ENCODE data around the gene RNF157.
"Not testable (repeated sequence)": the region's sequence is repeated elsewhere in the genome, so short reads cannot be mapped to it uniquely, and the experiment has no call there.

RNF157 gene

DNA sequence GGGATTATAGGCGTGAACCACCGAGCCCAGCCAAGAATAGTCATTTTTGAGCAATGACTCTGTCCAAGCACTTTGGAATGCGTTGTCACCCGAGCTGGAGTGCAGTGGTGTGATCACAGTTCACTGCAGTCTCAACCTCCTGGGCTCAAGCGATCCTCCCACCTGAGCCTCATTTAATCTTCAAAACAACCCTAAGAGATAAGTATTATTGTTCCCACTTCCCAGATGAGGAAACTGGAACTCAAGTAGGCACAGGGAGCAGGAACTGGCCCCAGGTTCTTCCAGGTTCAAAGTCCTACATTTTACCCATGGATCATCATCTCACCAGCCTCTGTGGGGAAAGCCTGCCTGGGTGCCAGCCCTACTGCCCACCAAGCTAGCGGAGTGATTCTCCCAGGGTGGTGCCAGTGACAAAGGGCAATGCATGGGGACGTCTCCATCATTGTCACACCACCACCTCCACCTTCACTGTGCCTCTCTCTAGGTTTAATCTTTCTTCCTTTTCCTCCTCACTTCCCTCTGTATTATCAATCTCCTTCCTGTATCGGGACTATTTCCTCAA lies 11.3 kb upstream of the RNF157 start:
- no peaks in the 10 kb centered on the region for H3K36me3 Mint-ChIP-seq
- H3K4me3 Mint-ChIP-seq, result peak overlapping the region; percentile 63
- H3K27ac Mint-ChIP-seq, result peak overlapping the region; percentile 91
- H3K4me1 Mint-ChIP-seq (ENCODE audit: low read depth), result peaks cover 58% of the 10 kb centered on the region
- no peaks in the 10 kb centered on the region for H3K9me3 Mint-ChIP-seq (ENCODE audit: low read depth)
- H3K27me3 Mint-ChIP-seq, result no peaks in the 10 kb centered on the region

DNA sequence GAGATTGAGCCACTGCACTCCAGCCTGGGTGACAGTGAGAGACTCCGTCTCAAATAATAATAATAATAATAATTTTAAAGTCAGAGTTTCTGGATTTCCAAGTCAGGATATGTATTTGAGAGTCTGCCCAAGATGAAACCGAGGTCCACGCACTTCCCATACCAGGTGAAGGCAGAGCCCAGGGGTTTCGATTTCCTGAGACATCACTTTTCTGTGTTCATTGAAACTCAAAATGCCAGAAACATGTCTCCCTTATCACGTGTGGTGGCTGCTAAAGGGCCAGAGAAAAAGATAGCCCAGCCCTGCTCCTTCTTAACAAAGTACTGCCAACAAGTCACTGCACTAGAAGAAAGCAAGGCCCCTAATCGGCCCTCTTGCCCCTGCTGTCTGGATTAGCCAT lies 9.8 kb upstream of the RNF157 start:
- H3K9me3 Mint-ChIP-seq (ENCODE audit: low read depth), result no peaks in the 10 kb centered on the region
- H3K36me3 Mint-ChIP-seq, result no peaks in the 10 kb centered on the region
- H3K27ac Mint-ChIP-seq, result no peak overlapping the region
- no peak overlapping the region for H3K4me3 Mint-ChIP-seq
- H3K4me1 Mint-ChIP-seq (ENCODE audit: low read depth), result peaks cover 55% of the 10 kb centered on the region
- H3K27me3 Mint-ChIP-seq, result no peaks in the 10 kb centered on the region

DNA sequence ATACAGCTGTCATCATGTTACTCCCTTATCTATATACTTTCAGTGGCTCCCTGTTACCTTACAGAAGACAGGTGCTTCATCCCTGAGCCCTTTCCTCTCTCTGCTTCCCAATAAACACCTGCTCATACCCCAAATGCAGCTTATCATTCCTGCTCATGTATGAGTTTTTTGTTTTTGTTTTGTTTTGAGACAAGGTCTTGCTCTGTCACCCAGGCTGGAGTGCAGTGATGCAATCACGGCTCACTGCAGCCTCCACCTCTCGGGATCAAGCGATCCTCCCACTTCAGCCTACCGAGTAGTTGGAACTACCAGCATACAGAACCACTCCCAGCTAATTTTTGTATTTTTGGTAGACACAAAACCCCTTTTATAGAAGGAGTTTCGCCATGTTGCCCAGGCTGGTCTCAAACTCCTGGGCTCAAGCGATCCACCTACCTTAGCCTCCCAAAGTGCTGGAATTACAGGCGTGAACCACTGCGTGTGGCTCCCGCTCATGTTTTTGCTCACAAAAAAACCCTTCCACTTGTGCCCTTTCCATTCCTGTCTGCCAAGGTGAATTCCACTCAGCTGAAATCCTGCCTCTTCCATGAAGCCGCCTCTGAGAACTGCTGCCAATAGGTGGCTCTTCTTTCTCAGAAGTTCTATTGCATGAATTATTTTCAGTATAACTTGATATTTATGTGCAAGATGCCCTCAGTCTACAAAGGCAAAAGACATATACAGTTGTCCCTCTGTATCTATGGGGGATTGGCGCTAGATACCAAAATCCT lies 7.9 kb upstream of the RNF157 start:
- H3K4me3 Mint-ChIP-seq, result no peak overlapping the region
- peak overlapping the region; percentile 46 for H3K27ac Mint-ChIP-seq
- no peaks in the 10 kb centered on the region for H3K36me3 Mint-ChIP-seq
- H3K9me3 Mint-ChIP-seq (ENCODE audit: low read depth), result no peaks in the 10 kb centered on the region
- no peaks in the 10 kb centered on the region for H3K27me3 Mint-ChIP-seq
- peaks cover 66% of the 10 kb centered on the region for H3K4me1 Mint-ChIP-seq (ENCODE audit: low read depth)

DNA sequence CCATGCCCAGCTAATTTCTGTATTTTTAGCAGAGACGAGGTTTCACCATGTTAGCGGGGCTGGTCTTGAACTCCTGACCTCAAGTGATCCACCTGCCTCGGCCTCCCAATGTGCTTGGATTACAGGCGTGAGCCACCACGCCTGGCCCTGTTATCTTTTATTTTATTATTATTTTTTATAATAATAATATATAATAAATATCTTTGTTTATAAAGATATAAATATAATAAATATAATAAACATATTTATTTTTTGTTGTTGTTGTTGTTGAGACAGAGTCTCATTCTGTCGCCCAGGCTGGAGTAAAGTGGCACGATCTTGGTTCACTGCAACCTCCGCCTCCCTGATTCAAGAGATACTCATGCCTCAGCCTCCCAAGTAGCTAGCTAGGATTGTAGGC lies 7.0 kb upstream of the RNF157 start:
- no peaks in the 10 kb centered on the region for H3K9me3 Mint-ChIP-seq (ENCODE audit: low read depth)
- H3K27me3 Mint-ChIP-seq, result no peaks in the 10 kb centered on the region
- no peaks in the 10 kb centered on the region for H3K36me3 Mint-ChIP-seq
- no peak overlapping the region for H3K27ac Mint-ChIP-seq
- no peak overlapping the region for H3K4me3 Mint-ChIP-seq
- H3K4me1 Mint-ChIP-seq (ENCODE audit: low read depth), result peaks cover 65% of the 10 kb centered on the region

DNA sequence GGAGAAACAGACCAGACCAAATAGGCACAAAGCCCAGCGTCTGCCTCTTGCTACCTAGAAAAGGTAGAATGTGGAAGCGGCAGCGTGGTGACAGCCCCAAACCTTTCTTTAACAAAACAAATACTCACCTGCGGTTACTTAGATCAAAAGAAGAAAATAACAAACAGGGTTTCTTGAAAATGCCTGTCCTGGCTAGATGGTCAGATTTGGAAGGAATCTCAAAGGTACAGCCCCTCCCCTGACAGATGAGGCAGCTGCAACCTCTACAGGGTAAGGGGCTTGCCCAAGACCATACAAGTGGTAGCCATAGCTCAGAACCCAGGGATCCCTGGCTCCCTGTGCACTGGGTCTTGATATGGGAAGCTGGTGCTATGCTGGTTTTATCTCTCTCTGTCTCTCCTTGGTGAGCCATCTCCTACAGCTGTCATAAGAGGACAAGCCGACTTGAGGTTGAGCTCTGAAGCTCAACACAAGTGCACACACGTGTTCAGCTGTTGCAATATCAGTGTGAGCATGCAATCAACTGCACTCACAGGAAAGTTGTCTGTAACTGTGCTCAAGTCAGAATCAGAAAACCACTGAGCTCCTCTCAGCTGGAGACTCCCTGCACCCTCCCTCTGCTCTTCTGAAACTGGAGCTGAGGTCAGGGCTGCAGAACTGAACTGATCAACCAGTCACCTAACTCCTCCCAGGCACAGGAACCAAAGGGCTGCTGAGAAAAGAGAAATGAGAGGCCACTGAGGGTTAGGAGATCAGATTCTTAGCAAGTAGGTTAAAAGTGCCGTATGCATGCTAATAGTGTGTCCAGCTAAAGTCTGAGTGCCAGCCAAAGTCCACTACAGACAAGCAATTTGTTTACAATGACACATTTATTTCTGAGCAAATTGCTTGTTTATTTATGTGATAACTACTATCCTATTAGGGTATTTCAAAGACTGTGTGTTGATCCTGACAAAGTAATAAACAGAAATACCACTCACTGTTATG lies 6.1 kb upstream of the RNF157 start:
- Mint-ChIP-seq H3K4me3 (peak overlapping the region; percentile 62), H3K27me3 (no peaks in the 10 kb centered on the region), H3K4me1 (ENCODE audit: low read depth) (peaks cover 60% of the 10 kb centered on the region), H3K9me3 (ENCODE audit: low read depth) (no peaks in the 10 kb centered on the region), H3K36me3 (no peaks in the 10 kb centered on the region), H3K27ac (peak overlapping the region; percentile 92)

DNA sequence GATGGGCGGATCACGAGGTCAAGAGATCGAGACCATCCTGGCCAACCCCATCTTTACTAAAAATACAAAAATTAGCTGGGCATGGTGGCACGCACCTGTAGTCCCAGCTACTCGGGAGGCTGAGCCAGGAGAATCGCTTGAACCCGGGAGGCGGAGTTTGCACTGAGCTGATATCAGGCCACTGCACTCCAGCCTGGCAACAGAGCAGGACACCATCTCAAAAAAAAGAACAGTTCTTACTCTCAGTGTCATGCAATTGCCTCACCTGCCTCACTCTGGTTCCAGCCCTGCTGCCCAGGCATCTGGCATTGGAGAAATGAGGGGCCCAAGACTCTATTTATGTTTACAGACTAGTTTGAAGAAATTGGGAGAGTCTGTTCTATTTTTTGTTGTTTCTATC lies 4.4 kb upstream of the RNF157 start:
- H3K4me3 Mint-ChIP-seq; H3K9me3 Mint-ChIP-seq (ENCODE audit: low read depth); H3K27me3 Mint-ChIP-seq; H3K36me3 Mint-ChIP-seq: not testable (repeated sequence)
- H3K27ac Mint-ChIP-seq, result peak overlapping the region; percentile 46
- H3K4me1 Mint-ChIP-seq (ENCODE audit: low read depth), result peaks cover 64% of the 10 kb centered on the region

DNA sequence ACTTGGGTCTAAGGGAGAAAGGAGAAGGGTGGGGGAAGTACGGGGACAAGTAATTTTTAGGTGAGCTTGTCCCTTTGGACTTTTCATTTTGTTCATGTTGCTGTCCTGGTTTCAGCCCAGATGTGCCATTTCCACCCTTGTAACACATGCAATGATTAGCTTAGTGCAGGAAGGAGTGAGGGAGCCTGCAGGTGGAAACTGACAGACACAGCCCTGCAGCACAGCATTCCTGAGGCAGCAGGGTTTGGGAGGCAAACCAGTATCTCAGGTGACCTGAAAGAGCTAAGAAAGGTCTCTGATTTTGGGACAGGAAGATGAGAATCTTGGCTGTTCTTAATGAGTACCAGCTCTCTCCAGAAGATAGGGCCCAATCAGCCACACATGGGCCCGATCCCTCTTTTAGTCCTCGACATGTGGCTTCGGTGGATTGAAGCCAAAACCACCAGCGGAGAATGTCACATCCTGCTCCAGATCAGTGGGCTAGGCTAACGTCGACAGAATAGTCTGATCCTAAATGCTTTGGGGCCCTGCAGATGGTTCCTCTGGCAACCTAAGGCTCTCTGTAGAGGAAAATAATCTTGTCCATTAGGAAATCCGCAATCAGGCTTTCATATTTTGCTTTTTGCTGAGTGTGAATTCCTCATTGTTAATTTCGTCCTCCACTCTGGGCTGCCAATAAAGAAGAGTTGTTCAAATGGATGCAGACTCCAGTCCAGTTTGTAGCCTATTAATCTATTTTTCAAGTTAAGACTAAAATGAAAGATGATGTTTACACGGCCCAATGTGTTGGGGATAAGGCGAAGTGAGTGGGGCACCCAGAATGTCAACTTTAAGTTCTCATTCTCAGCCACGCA lies 3.8 kb upstream of the RNF157 start:
- H3K9me3 Mint-ChIP-seq (ENCODE audit: low read depth), result no peaks in the 10 kb centered on the region
- H3K4me1 Mint-ChIP-seq (ENCODE audit: low read depth), result peaks cover 66% of the 10 kb centered on the region
- no peaks in the 10 kb centered on the region for H3K27me3 Mint-ChIP-seq
- no peaks in the 10 kb centered on the region for H3K36me3 Mint-ChIP-seq
- H3K4me3 Mint-ChIP-seq, result peak overlapping the region; percentile 46
- H3K27ac Mint-ChIP-seq, result peak overlapping the region; percentile 46

DNA sequence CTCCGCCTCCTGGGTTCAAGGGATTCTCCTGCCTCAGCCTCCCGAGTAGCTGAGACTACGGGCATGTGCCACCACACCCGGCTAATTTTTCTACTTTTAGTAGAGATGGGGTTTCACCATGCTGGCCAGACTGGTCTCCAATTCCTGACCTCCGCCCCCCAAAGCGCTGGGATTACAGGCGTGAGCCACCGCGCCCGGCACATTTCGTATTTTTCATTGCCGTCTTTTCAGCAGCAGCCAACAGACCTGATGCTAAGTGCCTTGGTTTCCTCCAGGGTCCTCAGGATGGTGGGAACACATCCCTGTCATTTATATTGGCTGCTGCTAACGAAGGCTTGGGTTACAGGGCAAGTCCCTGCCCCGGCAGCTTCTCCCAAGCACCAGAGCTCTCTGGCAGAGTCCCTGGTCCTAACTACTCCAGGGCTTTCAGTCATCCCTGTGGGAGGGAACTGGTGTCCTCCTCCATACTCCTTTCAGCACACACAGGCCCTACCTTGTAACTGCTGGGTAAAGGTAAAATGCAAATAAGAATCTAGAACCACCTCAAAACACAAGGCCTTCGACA lies 1.5 kb upstream of the RNF157 start:
- Mint-ChIP-seq H3K36me3 (peaks cover under 1% of the 10 kb centered on the region), H3K4me1 (ENCODE audit: low read depth) (peaks cover 71% of the 10 kb centered on the region), H3K27me3 (no peaks in the 10 kb centered on the region), H3K4me3 (peak overlapping the region; percentile 94), H3K27ac (peak overlapping the region; percentile 96), H3K9me3 (ENCODE audit: low read depth) (no peaks in the 10 kb centered on the region)

DNA sequence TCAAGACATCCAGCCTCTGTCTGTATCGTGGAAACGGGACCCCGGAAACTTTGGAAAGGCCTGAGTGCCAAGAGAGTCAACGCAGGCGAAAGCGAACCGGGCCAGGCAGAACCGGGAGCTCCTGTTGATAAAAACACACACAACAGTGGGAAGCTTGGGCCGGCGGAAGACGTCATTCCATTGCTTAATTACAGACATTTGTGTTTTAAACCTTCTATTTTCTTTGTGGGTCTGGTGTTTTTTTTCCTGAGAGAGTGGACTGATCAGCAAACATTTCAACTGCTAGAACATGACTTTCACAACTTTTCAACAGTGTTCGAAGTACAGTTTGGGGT lies 878 bp upstream of the RNF157 start:
- peak overlapping the region; percentile 94 for H3K4me3 Mint-ChIP-seq
- no peaks in the 10 kb centered on the region for H3K9me3 Mint-ChIP-seq (ENCODE audit: low read depth)
- H3K27me3 Mint-ChIP-seq, result no peaks in the 10 kb centered on the region
- H3K27ac Mint-ChIP-seq, result peak overlapping the region; percentile 96
- H3K4me1 Mint-ChIP-seq (ENCODE audit: low read depth), result peaks cover 65% of the 10 kb centered on the region
- peaks cover 2% of the 10 kb centered on the region for H3K36me3 Mint-ChIP-seq

DNA sequence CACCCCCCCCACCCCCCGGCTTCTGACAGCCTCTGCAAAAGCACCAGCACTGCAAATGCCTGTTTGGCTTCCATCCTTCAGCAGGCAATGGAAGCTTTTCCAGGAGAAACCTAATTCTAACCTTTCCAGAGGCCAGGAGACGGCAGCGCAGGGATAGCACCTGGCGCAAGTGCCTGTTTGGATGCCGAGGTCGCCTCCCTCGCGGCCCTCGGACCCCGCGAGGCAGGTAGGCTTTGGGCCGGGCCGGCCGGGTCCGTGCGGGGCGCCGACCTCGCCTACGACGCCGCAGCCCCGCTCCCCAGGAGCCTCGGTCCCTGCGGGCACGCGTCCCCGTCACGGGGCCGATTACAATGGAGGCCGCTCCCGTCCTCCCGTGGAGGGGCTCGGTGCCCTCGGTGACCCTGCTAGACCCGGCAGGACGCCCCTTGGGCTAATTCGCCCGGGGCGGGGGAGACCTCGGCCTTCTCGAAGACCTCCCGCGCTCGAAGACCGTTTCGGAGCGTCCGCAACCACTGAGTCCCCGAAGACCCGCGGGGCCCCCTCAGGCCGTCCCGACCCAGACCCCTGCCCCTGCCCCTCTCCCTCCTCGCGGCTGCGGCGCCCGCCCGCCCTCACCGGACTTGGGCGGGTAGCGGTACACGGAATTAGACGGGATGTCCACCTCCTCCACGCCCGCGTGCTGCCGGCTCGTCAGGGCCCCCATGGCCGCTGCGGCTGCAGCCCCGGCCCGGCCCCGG lies 587 bp downstream of the RNF157 start:
- Mint-ChIP-seq H3K9me3 (ENCODE audit: low read depth) (no peaks in the 10 kb centered on the region), H3K27ac (peak overlapping the region; percentile 86), H3K27me3 (no peaks in the 10 kb centered on the region), H3K36me3 (peaks cover 2% of the 10 kb centered on the region), H3K4me3 (peak overlapping the region; percentile 86), H3K4me1 (ENCODE audit: low read depth) (peaks cover 58% of the 10 kb centered on the region)

DNA sequence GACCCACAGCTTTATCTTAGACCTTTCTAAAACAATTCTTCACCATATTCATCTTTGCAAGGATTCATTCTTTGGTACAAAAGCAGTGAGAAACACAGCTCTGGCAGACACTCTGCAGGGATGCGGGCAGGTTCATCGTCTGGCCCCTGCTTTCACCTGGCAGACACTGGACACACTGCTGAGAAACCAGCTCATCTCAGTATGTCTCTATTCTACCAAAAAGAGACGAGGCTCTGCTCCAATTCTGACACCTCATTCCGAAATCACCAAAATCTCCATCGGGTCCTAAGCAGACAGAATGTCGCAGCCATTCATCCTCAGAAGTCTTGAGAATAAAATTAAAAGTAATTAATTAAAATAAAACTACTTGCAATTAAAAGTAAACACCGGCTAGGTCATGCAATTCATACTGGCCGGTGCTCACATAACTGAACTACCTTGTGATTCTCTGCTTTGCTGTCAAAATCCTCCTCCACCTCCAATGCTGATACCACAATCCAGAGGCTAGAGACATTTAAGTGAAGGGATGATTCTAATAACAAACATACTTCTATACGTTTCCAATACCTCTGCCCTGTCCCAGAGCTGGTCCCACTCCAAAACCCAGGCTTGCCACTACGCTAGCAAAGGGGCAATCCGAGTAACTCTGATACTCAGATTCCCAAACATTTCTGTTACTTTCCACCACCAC lies 1.3 kb downstream of the RNF157 start:
- Mint-ChIP-seq H3K27me3 (no peaks in the 10 kb centered on the region), H3K27ac (peak overlapping the region; percentile 86), H3K4me3 (peak overlapping the region; percentile 86), H3K9me3 (ENCODE audit: low read depth) (no peaks in the 10 kb centered on the region), H3K4me1 (ENCODE audit: low read depth) (peaks cover 58% of the 10 kb centered on the region), H3K36me3 (peaks cover 2% of the 10 kb centered on the region)

DNA sequence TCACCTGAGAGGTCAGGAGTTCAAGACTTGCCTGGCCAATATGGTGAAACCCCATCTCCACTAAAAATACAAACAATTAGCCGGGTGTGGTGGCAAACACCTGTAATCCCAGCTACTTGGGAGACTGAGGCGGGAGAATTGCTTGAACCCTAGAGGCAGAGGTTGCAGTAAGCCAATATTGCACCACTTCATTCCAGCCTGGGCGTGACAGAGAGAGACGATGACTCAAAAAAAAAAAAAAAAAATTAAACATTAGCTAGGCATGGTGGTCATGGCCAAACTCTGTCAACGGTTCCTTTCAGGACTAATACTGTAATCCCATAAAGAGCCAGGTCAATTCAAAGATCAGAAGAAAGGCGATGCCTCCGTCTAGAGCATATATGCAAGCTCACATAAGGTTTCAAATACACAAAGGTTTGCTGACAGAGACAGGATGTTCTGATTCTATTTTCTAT lies 2.4 kb downstream of the RNF157 start:
- Mint-ChIP-seq H3K27ac (peak overlapping the region; percentile 86), H3K36me3 (peaks cover 2% of the 10 kb centered on the region), H3K9me3 (ENCODE audit: low read depth) (no peaks in the 10 kb centered on the region), H3K4me3 (peak overlapping the region; percentile 86), H3K27me3 (no peaks in the 10 kb centered on the region), H3K4me1 (ENCODE audit: low read depth) (peaks cover 52% of the 10 kb centered on the region)

DNA sequence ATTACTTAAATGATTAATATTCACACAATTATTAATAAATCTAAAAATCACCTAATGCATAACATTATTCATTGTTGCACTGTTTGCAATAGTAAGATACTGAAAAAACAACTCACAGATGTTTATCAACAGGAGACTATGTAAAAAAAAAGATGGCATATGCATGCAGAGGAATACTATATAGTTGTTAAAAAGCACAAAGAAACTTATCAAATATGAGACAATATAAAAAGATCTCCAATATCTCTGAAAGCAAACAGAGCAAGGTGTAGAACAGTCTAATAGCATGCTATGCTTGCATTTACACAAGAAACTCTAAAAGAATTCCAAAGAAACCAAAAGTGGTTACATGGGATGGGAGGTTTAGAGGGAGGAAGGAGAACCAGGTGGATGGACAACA lies 3.7 kb downstream of the RNF157 start:
- peak overlapping the region; percentile 79 for H3K27ac Mint-ChIP-seq
- H3K36me3 Mint-ChIP-seq, result peaks cover 5% of the 10 kb centered on the region
- H3K9me3 Mint-ChIP-seq (ENCODE audit: low read depth), result no peaks in the 10 kb centered on the region
- peaks cover 52% of the 10 kb centered on the region for H3K4me1 Mint-ChIP-seq (ENCODE audit: low read depth)
- no peak overlapping the region for H3K4me3 Mint-ChIP-seq
- H3K27me3 Mint-ChIP-seq, result no peaks in the 10 kb centered on the region
